ENCODE measurements around the gene COX10. TPM values are rescaled to one million over a fixed set of nuclear protein-coding genes. Genes with fewer than 3 reads are reported as not detected.

COX10 gene
- total RNA-seq, 1 experiment from 2014 or later = 20.0 TPM

DNA sequence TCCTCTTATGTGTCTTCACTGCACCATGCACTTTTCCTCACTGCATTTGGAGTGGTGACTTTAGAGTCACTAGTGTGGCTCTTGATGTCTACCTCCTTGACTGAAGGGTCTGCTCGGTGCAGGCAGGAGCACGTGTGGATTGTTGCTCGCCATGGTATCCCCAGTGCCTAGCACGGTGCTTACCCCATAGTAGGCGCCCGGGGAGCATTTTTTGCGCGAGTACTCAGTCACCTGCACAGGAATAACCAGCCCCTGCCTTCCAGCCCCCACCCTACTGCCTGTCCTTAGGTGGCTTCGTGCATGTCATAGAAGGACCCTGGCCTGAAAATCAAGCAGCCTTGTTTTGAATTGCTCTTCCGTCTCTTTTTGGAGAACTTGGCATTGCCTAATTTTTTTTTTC is 136.1 kb downstream of the COX10 start:
- no peaks in the 10 kb centered on the region for H3K9me3 ChIP-seq (ENCODE audit: low read depth, low read length, poor library complexity, severe bottlenecking)
- H3K36me3 ChIP-seq (ENCODE audit: insufficient read depth, low read length, poor library complexity, severe bottlenecking) = peaks cover 4% of the 10 kb centered on the region
- ChIA-PET POLR2A (ENCODE audit: low non-redundant PET) (no interaction called here), CTCF (no interaction called here)
- peaks cover 13% of the 10 kb centered on the region for H3K4me1 ChIP-seq (ENCODE audit: insufficient read depth, low read length, poor library complexity, severe bottlenecking)
- H3K27ac ChIP-seq (ENCODE audit: low read depth, low read length, poor library complexity, severe bottlenecking) = no peak overlapping the region
- H3K27me3 ChIP-seq (replicated peaks; ENCODE audit: insufficient read depth, low read depth, low read length, poor library complexity) = no peaks in the 10 kb centered on the region
- no TSS peak for BruUV-seq (replicated peaks)
- TF ChIP-seq EZH2 (IDR thresholded peaks at IDR 0.05; ENCODE audit: borderline replicate concordance, low read depth, low read length, poor library complexity, severe bottlenecking) = no peak
- TF ChIP-seq, protein P1, sequence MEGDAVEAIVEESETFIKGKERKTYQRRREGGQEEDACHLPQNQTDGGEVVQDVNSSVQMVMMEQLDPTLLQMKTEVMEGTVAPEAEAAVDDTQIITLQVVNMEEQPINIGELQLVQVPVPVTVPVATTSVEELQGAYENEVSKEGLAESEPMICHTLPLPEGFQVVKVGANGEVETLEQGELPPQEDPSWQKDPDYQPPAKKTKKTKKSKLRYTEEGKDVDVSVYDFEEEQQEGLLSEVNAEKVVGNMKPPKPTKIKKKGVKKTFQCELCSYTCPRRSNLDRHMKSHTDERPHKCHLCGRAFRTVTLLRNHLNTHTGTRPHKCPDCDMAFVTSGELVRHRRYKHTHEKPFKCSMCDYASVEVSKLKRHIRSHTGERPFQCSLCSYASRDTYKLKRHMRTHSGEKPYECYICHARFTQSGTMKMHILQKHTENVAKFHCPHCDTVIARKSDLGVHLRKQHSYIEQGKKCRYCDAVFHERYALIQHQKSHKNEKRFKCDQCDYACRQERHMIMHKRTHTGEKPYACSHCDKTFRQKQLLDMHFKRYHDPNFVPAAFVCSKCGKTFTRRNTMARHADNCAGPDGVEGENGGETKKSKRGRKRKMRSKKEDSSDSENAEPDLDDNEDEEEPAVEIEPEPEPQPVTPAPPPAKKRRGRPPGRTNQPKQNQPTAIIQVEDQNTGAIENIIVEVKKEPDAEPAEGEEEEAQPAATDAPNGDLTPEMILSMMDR (conservative IDR thresholded peaks at IDR 0.05; ENCODE audit: low read depth, low read length) = no peak
- DNase-seq (ENCODE audit: low spot score) = no peak
- intact Hi-C loops (cut with micrococcal nuclease; ENCODE audit: unreplicated experiment) = no loop called here
- no peak overlapping the region for H3K4me3 ChIP-seq (ENCODE audit: low read depth, low read length, poor library complexity, severe bottlenecking)

DNA sequence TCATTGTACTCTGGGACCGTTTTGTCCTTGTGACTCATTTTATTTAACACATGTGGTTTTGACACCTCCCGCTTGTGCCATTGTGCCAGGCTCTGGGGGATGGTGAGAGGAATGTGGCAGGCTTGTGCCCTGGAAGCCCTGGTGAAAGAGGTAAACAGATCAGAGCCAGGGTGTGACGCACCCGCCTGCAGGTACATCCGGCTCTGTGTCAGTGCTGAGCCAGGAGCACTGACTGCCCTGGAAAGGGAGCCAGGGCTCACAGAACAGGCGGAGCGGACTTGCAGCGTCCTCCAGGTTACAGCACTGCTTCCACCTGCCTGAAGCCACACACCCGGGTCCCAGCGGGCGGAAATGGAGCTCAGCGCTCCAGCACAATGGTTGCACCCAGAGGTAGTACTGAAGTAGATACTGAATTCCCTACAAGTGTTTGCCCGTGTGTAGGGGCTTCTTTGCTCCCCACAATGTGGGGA is 136.7 kb downstream of the COX10 start:
- H3K4me3 ChIP-seq (ENCODE audit: low read depth, low read length, poor library complexity, severe bottlenecking) = no peak overlapping the region
- H3K36me3 ChIP-seq (ENCODE audit: insufficient read depth, low read length, poor library complexity, severe bottlenecking) = peaks cover 4% of the 10 kb centered on the region
- peaks cover 8% of the 10 kb centered on the region for H3K4me1 ChIP-seq (ENCODE audit: insufficient read depth, low read length, poor library complexity, severe bottlenecking)
- no peak for TF ChIP-seq EZH2 (IDR thresholded peaks at IDR 0.05; ENCODE audit: borderline replicate concordance, low read depth, low read length, poor library complexity, severe bottlenecking)
- TF ChIP-seq, protein P1 (conservative IDR thresholded peaks at IDR 0.05; ENCODE audit: low read depth, low read length) = no peak
- BruUV-seq (replicated peaks) = no TSS peak
- H3K27ac ChIP-seq (ENCODE audit: low read depth, low read length, poor library complexity, severe bottlenecking) = no peak overlapping the region
- CTCF ChIA-PET = no interaction called here
- POLR2A ChIA-PET (ENCODE audit: low non-redundant PET) = no interaction called here
- DNase-seq (ENCODE audit: low spot score) = no peak
- no peaks in the 10 kb centered on the region for H3K9me3 ChIP-seq (ENCODE audit: low read depth, low read length, poor library complexity, severe bottlenecking)
- intact Hi-C loops (cut with micrococcal nuclease; ENCODE audit: unreplicated experiment) = no loop called here
- no peaks in the 10 kb centered on the region for H3K27me3 ChIP-seq (replicated peaks; ENCODE audit: insufficient read depth, low read depth, low read length, poor library complexity)

DNA sequence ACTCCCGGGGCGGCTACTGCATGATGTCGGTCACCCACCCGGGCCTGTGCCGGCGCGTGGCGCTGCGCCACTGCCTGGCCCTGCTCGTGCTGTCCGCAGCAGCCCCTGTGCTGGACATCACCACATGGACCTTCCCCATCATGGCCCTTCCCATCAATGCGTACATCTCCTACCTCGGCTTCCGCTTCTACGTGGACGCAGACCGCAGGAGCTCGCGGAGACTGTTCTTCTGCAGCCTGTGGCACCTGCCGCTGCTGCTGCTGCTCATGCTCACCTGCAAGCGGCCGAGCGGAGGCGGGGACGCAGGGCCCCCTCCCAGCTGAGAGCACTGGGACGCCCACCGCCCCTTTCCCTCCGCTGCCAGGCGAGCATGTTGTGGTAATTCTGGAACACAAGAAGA is 137.6 kb downstream of the COX10 start:
- TF ChIP-seq EZH2 (IDR thresholded peaks at IDR 0.05; ENCODE audit: borderline replicate concordance, low read depth, low read length, poor library complexity, severe bottlenecking) = no peak
- TF ChIP-seq, protein P1 (conservative IDR thresholded peaks at IDR 0.05; ENCODE audit: low read depth, low read length) = no peak
- BruUV-seq (replicated peaks) = no TSS peak
- CTCF ChIA-PET = no interaction called here
- DNase-seq (ENCODE audit: low spot score) = no peak
- POLR2A ChIA-PET (ENCODE audit: low non-redundant PET) = no interaction called here
- Histone ChIP-seq H3K4me3 (ENCODE audit: low read depth, low read length, poor library complexity, severe bottlenecking) (no peak overlapping the region), H3K27me3 (replicated peaks; ENCODE audit: insufficient read depth, low read depth, low read length, poor library complexity) (no peaks in the 10 kb centered on the region), H3K9me3 (ENCODE audit: low read depth, low read length, poor library complexity, severe bottlenecking) (no peaks in the 10 kb centered on the region), H3K36me3 (ENCODE audit: insufficient read depth, low read length, poor library complexity, severe bottlenecking) (peaks cover 4% of the 10 kb centered on the region), H3K4me1 (ENCODE audit: insufficient read depth, low read length, poor library complexity, severe bottlenecking) (no peaks in the 10 kb centered on the region), H3K27ac (ENCODE audit: low read depth, low read length, poor library complexity, severe bottlenecking) (no peak overlapping the region)
- intact Hi-C loops (cut with micrococcal nuclease; ENCODE audit: unreplicated experiment) = no loop called here
